Astrocyte (in vitro differentiated cells and primary cell): ENCODE measurements around the gene SHROOM3.

Source experiments
- CTCF ChIP-seq: IDR thresholded peaks from 2 replicates; pipeline ENCODE4 v1.5.1; 2011; ENCODE audit warnings: low read depth, mild to moderate bottlenecking, inconsistent platforms, low read length, moderate library complexity; ENCODE audit not compliant: insufficient read depth
- EZH2 ChIP-seq: IDR thresholded peaks from 2 replicates; pipeline ENCODE4 v1.6.1; 2012; ENCODE audit warnings: mild to moderate bottlenecking, low read length, inconsistent platforms; ENCODE audit not compliant: insufficient read depth

DNA sequence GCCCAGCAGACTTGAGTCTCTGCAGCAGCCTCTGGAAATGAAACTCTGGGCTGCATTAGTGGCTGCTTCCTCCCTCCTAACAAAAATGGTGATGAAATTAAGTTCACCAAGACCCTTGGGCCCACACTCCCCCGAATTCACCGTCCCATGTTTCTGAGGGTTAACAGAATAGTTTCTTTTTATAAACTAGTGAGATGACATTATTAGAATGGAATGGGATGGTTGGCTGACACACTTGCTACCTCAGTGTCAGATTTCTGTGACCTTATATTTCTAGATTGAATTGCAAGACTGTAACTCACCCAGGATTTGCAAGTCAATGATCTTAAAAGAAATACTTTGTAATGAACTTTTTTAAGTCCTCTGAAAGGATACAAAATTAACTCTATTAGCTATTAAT is 127.1 kb downstream of the SHROOM3 start:
- TF ChIP-seq CTCF (no peak), EZH2 (no peak)
